ENCODE results near the gene ALLC. TPM values are rescaled to one million over a fixed set of nuclear protein-coding genes. Genes with fewer than 3 reads are reported as not detected.

The ALLC gene
- total RNA-seq, 3 donors from 2014 or later, result 0.16 TPM; not detected in 2

DNA sequence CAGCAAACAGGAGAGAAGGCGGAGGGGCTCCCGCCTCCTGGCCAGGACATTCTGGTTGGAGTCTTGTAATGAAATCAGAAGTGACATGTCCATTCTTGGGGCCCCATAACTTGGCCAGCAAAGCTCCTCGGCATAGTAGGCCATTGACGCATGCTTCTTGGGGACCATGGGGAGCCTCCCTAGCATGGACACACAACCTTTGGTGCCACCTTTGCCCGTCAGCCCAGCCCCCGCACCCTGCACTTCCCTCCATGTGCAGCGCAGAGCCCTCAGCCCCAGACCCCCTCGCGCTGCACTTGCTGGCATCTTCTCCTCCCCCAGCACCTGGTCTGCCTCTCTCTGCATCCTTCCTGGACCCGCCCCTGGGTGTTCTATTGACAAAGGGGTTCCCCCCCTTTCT is 68.5 kb downstream of the ALLC start:
- Histone ChIP-seq H3K4me1 (no peaks in the 10 kb centered on the region), H3K9me3 (no peaks in the 10 kb centered on the region), H3K4me3 (no peak overlapping the region), H3K27ac (no peak overlapping the region), H3K36me3 (no peaks in the 10 kb centered on the region), H3K27me3 (peaks cover 0 to 14% of the 10 kb centered on the region in 2 donors)
- DNase-seq (ENCODE audit: low spot score in 2 of 2), result no peak
- TF ChIP-seq POLR2AphosphoS5 (IDR thresholded peaks at IDR 0.05) (no peak), POLR2A (IDR thresholded peaks at IDR 0.05) (no peak)
- TF ChIP-seq, protein P1, sequence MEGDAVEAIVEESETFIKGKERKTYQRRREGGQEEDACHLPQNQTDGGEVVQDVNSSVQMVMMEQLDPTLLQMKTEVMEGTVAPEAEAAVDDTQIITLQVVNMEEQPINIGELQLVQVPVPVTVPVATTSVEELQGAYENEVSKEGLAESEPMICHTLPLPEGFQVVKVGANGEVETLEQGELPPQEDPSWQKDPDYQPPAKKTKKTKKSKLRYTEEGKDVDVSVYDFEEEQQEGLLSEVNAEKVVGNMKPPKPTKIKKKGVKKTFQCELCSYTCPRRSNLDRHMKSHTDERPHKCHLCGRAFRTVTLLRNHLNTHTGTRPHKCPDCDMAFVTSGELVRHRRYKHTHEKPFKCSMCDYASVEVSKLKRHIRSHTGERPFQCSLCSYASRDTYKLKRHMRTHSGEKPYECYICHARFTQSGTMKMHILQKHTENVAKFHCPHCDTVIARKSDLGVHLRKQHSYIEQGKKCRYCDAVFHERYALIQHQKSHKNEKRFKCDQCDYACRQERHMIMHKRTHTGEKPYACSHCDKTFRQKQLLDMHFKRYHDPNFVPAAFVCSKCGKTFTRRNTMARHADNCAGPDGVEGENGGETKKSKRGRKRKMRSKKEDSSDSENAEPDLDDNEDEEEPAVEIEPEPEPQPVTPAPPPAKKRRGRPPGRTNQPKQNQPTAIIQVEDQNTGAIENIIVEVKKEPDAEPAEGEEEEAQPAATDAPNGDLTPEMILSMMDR (IDR thresholded peaks at IDR 0.05), result no peak
- intact Hi-C loops (cut with DNase I; ENCODE audit: low total_unique reads), result no loop called here

DNA sequence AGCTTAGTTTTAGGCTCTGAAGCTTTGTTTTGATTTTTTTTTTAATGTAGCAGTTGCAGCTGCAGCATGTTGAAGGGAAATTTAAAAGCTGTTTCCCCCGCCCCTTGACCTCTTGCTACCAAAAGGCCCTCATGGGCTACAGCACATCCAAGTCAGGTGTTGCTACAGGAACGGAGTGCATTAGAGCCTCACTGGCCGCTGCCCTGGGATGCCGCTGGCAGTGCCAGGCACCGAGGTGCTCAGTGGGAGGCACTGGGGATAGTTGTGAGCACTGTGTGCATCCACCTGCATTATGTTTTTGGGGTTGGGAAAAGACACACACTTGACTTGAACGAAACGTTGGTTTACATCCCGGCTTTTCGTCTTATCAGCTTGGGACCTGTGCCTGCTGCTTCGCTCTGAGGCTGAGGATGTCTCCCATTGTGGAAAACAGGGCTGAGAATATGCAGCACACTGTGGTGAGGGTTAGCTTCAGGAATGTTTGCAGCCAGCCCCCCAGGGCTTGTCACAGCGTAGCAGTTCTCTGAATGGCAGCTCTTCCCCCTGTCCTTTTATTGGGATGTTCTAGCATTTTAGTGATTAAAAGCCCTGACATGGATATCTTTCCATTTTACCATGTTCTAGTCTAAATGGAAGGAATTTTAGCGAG is 69.5 kb downstream of the ALLC start:
- DNase-seq (ENCODE audit: low spot score in 2 of 2), result no peak

DNA sequence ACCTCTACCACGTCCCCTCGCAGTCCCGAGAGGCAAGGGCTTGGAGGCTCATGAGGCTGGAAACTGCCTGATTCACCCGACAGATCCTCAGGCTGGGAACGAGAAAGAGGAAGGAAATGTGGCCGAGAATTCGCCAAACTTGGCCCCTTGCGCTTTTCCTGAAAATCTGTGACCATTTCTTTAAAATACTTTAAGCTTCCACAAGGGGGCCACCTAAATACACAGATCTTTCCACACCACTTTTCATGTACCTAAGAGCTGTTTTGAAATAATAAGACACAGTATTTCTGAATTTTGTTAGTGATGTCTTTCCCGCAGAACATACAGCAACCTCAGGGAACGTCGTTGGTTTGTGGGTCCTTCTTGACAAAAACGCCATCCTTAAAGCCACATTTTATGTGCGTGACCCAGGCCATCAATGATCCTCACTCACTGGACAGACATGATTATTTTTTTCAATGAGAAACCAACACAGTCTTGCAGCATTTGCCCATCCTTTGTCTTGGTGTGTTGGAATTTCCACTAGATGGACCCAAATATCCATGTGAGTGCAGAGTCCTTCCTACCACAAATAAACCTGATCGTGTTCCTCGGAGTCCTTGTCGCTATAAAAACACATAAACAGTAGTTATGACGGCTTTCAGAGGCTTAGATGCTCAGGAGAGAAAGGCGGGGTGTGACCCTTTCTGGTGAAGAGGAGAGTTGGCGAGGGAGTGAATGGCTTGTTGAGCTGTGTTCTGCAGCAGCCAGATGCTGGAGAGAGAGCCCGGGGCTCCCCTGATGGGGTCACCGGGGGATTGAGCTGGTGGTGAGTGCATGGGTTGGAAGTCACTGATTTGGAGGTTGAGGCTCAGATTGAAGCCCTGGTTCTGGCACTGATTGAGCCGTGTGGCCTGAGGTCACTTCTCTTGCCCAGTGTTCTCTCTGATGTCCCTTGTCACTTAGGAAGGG is 70.4 kb downstream of the ALLC start:
- intact Hi-C loops (cut with DNase I; ENCODE audit: low total_unique reads), result no loop called here
- DNase-seq (ENCODE audit: low spot score in 2 of 2), result no peak
- peaks cover 0 to 14% of the 10 kb centered on the region in 2 donors for H3K27me3 ChIP-seq
- H3K4me1 ChIP-seq, result no peaks in the 10 kb centered on the region
- no peaks in the 10 kb centered on the region for H3K36me3 ChIP-seq
- TF ChIP-seq, protein P1 (IDR thresholded peaks at IDR 0.05), result peak; percentile 38 to 59 (median 58)
- TF ChIP-seq POLR2AphosphoS5 (IDR thresholded peaks at IDR 0.05), result no peak
- H3K9me3 ChIP-seq, result no peaks in the 10 kb centered on the region
- H3K27ac ChIP-seq, result peak overlapping the region in 1 of 2 donors; percentile 19
- H3K4me3 ChIP-seq, result peak overlapping the region in 1 of 3 donors; percentile 37

More for the DNA sequence above, 69.5 kb downstream of the ALLC start:
- H3K4me1 ChIP-seq, result no peaks in the 10 kb centered on the region
- H3K27ac ChIP-seq, result peak overlapping the region in 1 of 2 donors; percentile 19
- peaks cover 0 to 14% of the 10 kb centered on the region in 2 donors for H3K27me3 ChIP-seq
- H3K4me3 ChIP-seq, result no peak overlapping the region
- no peaks in the 10 kb centered on the region for H3K9me3 ChIP-seq
- intact Hi-C loops (cut with DNase I; ENCODE audit: low total_unique reads), result no loop called here
- TF ChIP-seq, protein P1 (IDR thresholded peaks at IDR 0.05), result no peak
- TF ChIP-seq POLR2A (IDR thresholded peaks at IDR 0.05), result no peak
- no peak for TF ChIP-seq POLR2AphosphoS5 (IDR thresholded peaks at IDR 0.05)
- no peaks in the 10 kb centered on the region for H3K36me3 ChIP-seq

DNA sequence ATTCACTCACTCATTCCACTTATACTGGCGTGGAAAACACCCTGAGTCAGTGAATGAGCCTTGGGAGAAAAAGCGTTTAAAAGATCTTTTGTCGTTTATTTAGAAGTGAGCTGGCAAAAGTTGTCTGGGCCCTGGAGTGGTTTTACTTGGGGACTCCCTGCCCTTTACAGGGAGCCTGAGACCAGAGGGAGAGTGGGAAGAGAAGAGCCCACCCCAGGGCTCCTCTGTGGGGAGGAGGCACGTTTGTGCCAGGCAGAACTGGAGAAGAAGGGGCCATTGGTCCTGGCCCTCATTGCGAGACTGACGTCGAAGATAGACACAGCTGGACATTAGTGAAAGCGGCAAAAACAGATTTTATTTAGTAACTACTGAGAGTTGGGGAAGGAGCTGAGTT is 71.1 kb downstream of the ALLC start:
- intact Hi-C loops (cut with DNase I; ENCODE audit: low total_unique reads), result no loop called here
- no peak overlapping the region for H3K4me3 ChIP-seq
- no peaks in the 10 kb centered on the region for H3K9me3 ChIP-seq
- no peak for DNase-seq (ENCODE audit: low spot score in 2 of 2)
- no peak for TF ChIP-seq POLR2A (IDR thresholded peaks at IDR 0.05)
- TF ChIP-seq POLR2AphosphoS5 (IDR thresholded peaks at IDR 0.05), result no peak
- TF ChIP-seq, protein P1 (IDR thresholded peaks at IDR 0.05), result no peak
- H3K36me3 ChIP-seq, result no peaks in the 10 kb centered on the region
- H3K27ac ChIP-seq, result no peak overlapping the region
- no peaks in the 10 kb centered on the region for H3K4me1 ChIP-seq
- H3K27me3 ChIP-seq, result peaks cover 0 to 14% of the 10 kb centered on the region in 2 donors

DNA sequence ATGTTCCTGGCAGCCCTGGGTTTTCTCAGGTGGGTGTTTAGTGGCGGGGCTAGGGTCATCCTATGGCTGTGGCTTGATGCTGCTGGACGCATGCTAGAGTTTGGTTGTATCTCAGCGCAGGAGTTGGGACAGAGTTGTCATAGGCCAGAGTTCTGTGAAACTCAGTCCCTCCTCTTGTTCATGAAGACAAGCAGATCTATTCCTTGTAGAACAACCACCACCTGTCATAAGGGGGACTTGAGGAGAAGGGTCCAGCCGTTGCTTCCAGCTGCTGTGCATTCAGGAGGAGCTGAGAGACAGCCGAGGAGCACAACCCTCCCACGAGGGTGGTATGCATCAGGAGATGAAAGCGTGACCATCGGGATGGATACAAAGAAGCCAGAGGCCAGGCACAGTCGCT is 71.8 kb downstream of the ALLC start:
- no peak overlapping the region for H3K4me3 ChIP-seq
- DNase-seq (ENCODE audit: low spot score in 2 of 2), result no peak
- no peaks in the 10 kb centered on the region for H3K9me3 ChIP-seq
- H3K27ac ChIP-seq, result no peak overlapping the region
- H3K36me3 ChIP-seq, result no peaks in the 10 kb centered on the region
- no peaks in the 10 kb centered on the region for H3K4me1 ChIP-seq
- TF ChIP-seq POLR2AphosphoS5 (IDR thresholded peaks at IDR 0.05) (no peak), POLR2A (IDR thresholded peaks at IDR 0.05) (no peak)
- TF ChIP-seq, protein P1 (IDR thresholded peaks at IDR 0.05), result no peak
- H3K27me3 ChIP-seq, result peaks cover 0 to 14% of the 10 kb centered on the region in 2 donors
- intact Hi-C loops (cut with DNase I; ENCODE audit: low total_unique reads), result no loop called here
